Effector memory CD4-positive, alpha-beta T cell (primary cell): Measurements from ENCODE around the gene PRKG1.

Experiments used
- DNase-seq, 3 donors: peaks; one replicate each; pipeline ENCODE4 v3.0.0-alpha.2; 2020
- H3K27ac ChIP-seq: 2 replicates; pipeline ENCODE4 v1.7.0; 2013; ENCODE audit warnings: mild to moderate bottlenecking, low read length, moderate library complexity; ENCODE audit not compliant: insufficient read depth, poor library complexity, severe bottlenecking
- H3K27me3 ChIP-seq: replicated peaks from 2 replicates; pipeline ENCODE4 v1.7.0; 2013; ENCODE audit warnings: mild to moderate bottlenecking, low read length; ENCODE audit not compliant: insufficient read depth, control insufficient read depth, poor library complexity, severe bottlenecking
- H3K36me3 ChIP-seq: 2 replicates; pipeline ENCODE4 v1.7.0; 2013; ENCODE audit warnings: mild to moderate bottlenecking, low read length, moderate library complexity; ENCODE audit not compliant: control insufficient read depth, insufficient read depth
- H3K4me1 ChIP-seq: 2 replicates; pipeline ENCODE4 v1.7.0; 2013; ENCODE audit warnings: low read length, mild to moderate bottlenecking; ENCODE audit not compliant: control insufficient read depth, insufficient read depth, poor library complexity, severe bottlenecking
- H3K4me3 ChIP-seq: 2 replicates; pipeline ENCODE4 v1.7.0; 2013; ENCODE audit warnings: low read length, low read depth, mild to moderate bottlenecking; ENCODE audit not compliant: insufficient read depth, poor library complexity, severe bottlenecking
- H3K9me3 ChIP-seq: 2 replicates; pipeline ENCODE4 v1.7.0; 2013; ENCODE audit warnings: mild to moderate bottlenecking, low read length, moderate library complexity; ENCODE audit not compliant: control insufficient read depth

The PRKG1 gene

GRCh38 chr10:51048792-51049191 lies 25.5 kb upstream of the PRKG1 start:
- no peaks in the 10 kb centered on the region for H3K36me3 ChIP-seq
- no peaks in the 10 kb centered on the region for H3K9me3 ChIP-seq
- no peak for DNase-seq
- H3K4me3 ChIP-seq, result no peak overlapping the region
- H3K4me1 ChIP-seq, result no peaks in the 10 kb centered on the region
- no peak overlapping the region for H3K27ac ChIP-seq
- no peaks in the 10 kb centered on the region for H3K27me3 ChIP-seq

- H3K27ac ChIP-seq, result no peak overlapping the region
- DNase-seq, result no peak
- no peaks in the 10 kb centered on the region for H3K9me3 ChIP-seq
- no peak overlapping the region for H3K4me3 ChIP-seq
- H3K4me1 ChIP-seq, result no peaks in the 10 kb centered on the region
- no peaks in the 10 kb centered on the region for H3K36me3 ChIP-seq
- H3K27me3 ChIP-seq, result no peaks in the 10 kb centered on the region
Measured at GRCh38 chr10:51052163-51052562, 22.1 kb upstream of the PRKG1 start.

GRCh38 chr10:51057925-51058324 lies 16.4 kb upstream of the PRKG1 start:
- no peaks in the 10 kb centered on the region for H3K4me1 ChIP-seq
- H3K27ac ChIP-seq, result no peak overlapping the region
- no peaks in the 10 kb centered on the region for H3K27me3 ChIP-seq
- H3K9me3 ChIP-seq, result no peaks in the 10 kb centered on the region
- no peak overlapping the region for H3K4me3 ChIP-seq
- DNase-seq, result no peak
- no peaks in the 10 kb centered on the region for H3K36me3 ChIP-seq

GRCh38 chr10:51063166-51063565 lies 11.1 kb upstream of the PRKG1 start:
- no peaks in the 10 kb centered on the region for H3K9me3 ChIP-seq
- H3K4me1 ChIP-seq, result no peaks in the 10 kb centered on the region
- H3K27me3 ChIP-seq, result no peaks in the 10 kb centered on the region
- no peak overlapping the region for H3K27ac ChIP-seq
- H3K36me3 ChIP-seq, result no peaks in the 10 kb centered on the region
- no peak overlapping the region for H3K4me3 ChIP-seq
- no peak for DNase-seq

- DNase-seq, result no peak
- H3K4me1 ChIP-seq, result no peaks in the 10 kb centered on the region
- H3K4me3 ChIP-seq, result no peak overlapping the region
- no peaks in the 10 kb centered on the region for H3K36me3 ChIP-seq
- H3K27me3 ChIP-seq, result no peaks in the 10 kb centered on the region
- no peaks in the 10 kb centered on the region for H3K9me3 ChIP-seq
- H3K27ac ChIP-seq, result no peak overlapping the region
Measured at GRCh38 chr10:51063659-51064535, 10.4 kb upstream of the PRKG1 start.

- no peaks in the 10 kb centered on the region for H3K36me3 ChIP-seq
- no peaks in the 10 kb centered on the region for H3K27me3 ChIP-seq
- H3K4me1 ChIP-seq, result no peaks in the 10 kb centered on the region
- H3K27ac ChIP-seq, result no peak overlapping the region
- no peak for DNase-seq
- H3K4me3 ChIP-seq, result no peak overlapping the region
- no peaks in the 10 kb centered on the region for H3K9me3 ChIP-seq
Measured at GRCh38 chr10:51066231-51066630, 8.1 kb upstream of the PRKG1 start.

- Histone ChIP-seq H3K27ac (no peak overlapping the region), H3K36me3 (no peaks in the 10 kb centered on the region), H3K4me3 (no peak overlapping the region), H3K9me3 (no peaks in the 10 kb centered on the region), H3K27me3 (peaks cover 12% of the 10 kb centered on the region), H3K4me1 (no peaks in the 10 kb centered on the region)
- DNase-seq, result no peak
Measured at GRCh38 chr10:51072210-51072609, 2.1 kb upstream of the PRKG1 start.

GRCh38 chr10:51072921-51073434 lies 1.3 kb upstream of the PRKG1 start:
- Histone ChIP-seq H3K9me3 (no peaks in the 10 kb centered on the region), H3K4me3 (no peak overlapping the region), H3K27ac (no peak overlapping the region), H3K36me3 (no peaks in the 10 kb centered on the region), H3K27me3 (peaks cover 12% of the 10 kb centered on the region), H3K4me1 (no peaks in the 10 kb centered on the region)
- DNase-seq, result no peak

- no peak for DNase-seq
- H3K4me1 ChIP-seq, result no peaks in the 10 kb centered on the region
- no peaks in the 10 kb centered on the region for H3K36me3 ChIP-seq
- no peak overlapping the region for H3K27ac ChIP-seq
- no peaks in the 10 kb centered on the region for H3K9me3 ChIP-seq
- no peak overlapping the region for H3K4me3 ChIP-seq
- H3K27me3 ChIP-seq, result peaks cover 12% of the 10 kb centered on the region
Measured at GRCh38 chr10:51073453-51074237, 642 bp upstream of the PRKG1 start.
